NCI-H1092 treated with DMSO at 0.1 percent for 48 hours (cell line): ENCODE measurements around the gene IFI44L.

Source experiments
- DNase-seq: peaks from one replicate; lab custom pipeline; 2025; lab: John Stamatoyannopoulos, UW

The IFI44L gene

GRCh38 chr1:78619803-78620579 lies at the start of gene IFI44L:
Gene IFI44L, plus strand, starts transcription at chr1:78620448. Its CDS starts 7,468 bp downstream, at chr1:78627916.
- no peak for DNase-seq

GRCh38 chr1:78570539-78570938 lies 49.7 kb upstream of the IFI44L start:
- DNase-seq = no peak

- no peak for DNase-seq
Measured at GRCh38 chr1:78577257-78578100, 42.8 kb upstream of the IFI44L start.

DNA sequence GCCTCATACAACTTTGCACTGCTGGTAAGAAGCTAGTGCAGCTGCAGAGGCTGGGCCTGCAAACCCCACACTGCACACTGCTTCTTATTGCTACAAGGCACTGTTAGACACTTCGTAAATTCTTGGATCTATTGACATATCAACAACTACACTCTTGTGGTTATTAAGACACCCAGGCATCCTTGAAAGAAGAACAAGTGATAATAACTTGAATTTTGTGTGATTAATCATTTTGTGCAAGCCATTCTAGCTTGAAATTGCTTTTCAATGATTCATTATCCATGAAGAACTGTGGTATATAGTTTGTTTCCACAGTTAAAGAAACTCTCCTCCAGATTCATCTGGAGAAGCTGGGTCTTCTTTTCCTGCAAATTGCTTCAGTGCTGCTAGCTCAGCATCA lies 33.7 kb upstream of the IFI44L start:
- DNase-seq = no peak

DNA sequence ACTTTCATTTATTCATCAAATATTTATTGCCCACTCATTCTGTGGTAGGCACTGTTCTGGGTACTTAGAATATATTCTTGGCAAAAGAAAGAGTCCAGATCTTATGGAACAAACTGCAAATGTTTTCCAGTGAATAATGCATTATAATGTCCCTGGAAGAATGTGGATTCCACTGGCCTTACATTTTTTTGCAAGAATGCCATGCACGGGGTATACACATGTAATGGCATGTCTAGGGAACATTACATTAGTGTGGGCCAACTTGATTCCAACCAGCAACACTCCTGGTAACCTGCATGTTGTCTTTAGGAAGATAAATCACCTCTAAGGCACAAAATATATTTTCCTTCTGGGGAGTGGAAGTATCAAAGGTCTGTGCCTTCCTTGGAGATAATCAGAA lies 33.0 kb upstream of the IFI44L start:
- DNase-seq = no peak

DNA sequence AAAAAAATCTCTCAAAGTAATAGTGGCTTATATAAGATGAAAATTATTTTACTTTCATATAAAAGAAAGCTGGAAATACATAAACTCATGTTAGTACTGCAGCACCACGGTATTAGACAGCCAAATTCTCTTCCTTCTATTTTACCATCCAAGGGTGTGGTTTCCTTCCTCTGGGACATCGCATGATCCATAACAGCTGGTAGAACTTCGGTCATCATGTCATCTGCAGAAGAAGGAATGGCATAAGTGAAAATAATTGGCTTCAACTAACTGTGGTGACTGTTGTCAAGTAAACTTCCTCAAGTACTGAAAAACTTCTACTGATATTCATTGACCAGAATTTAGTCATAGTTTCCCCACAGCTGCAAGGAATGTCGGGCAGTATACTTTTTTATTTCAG lies 28.3 kb upstream of the IFI44L start:
- no peak for DNase-seq

DNA sequence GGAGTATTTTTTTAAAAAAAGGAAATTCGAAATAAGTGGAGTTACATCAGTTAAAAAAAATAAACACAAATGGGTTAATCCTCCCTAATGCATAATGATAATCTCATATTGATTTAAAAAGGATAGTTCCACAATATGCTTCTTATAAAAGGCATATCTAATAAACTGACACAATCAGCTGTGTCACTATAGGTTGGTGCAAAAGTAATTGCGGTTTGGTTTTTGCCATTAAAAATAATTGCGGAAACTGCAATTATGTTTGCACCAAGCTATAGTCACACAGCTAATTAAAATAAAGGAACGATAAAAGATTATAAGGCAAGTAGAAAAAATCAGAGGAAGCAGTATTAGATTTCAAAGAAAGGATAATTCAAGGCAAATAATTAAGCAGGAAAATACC lies 21.0 kb upstream of the IFI44L start:
- DNase-seq = no peak

DNA sequence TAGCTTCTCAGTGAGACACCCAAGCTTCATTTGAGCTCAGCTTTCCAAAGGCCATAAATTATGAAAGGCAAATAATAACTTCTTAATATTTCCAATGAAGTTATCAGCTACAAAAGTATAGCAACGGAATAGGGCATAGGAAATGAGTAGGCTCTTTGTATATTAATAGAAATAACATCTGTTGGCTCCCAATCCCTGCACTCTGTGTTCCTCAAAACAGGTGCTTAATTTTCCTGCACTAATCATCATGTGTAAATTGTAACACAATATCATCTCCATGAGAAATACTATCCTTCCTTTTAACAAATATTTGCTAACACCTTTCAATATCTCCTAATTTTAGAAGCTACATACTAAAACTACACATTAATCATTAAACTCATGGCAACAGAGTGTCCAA lies 19.2 kb upstream of the IFI44L start:
- no peak for DNase-seq

GRCh38 chr1:78603206-78603605 lies 17.0 kb upstream of the IFI44L start:
- no peak for DNase-seq

DNA sequence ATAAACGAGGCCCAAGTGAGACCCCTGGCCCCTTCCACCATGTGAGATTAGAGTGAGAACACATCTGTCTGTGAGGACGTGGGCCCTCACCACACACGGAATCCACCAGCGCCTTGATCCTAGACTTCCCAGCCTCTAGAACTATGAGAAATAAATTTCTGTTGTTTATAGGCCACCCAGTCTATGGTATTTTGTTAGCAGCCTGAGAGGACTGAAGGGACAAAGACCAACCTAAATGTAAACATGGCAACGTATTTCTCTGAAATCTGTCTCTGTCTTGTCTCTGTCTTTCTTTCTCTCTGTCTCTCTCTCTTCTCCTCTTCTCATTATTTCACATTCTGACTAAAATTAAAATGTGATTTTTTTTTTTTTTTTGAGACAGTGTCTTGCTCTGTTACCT lies 15.6 kb upstream of the IFI44L start:
- no peak for DNase-seq

DNA sequence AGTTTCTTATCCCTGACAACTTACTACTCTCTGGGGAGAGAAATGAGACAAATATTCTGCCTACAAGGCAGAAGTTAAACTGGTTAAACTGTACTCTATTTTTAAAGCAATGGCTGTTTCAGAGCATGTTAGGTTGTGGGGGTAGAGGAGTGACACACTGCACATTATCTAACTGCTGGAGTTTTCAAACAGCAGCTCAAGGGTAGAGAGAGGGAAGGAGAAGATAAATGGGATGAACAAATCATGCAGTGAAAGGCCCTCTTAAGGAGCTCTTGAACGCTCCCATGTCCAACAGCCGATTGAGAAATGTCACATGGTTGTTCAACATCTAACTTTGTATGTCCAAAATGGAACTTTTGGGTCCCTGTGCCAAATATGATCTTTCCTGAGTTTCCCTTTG lies 14.0 kb upstream of the IFI44L start:
- DNase-seq = no peak

- no peak for DNase-seq
Measured at GRCh38 chr1:78607334-78607927, 12.8 kb upstream of the IFI44L start.

DNA sequence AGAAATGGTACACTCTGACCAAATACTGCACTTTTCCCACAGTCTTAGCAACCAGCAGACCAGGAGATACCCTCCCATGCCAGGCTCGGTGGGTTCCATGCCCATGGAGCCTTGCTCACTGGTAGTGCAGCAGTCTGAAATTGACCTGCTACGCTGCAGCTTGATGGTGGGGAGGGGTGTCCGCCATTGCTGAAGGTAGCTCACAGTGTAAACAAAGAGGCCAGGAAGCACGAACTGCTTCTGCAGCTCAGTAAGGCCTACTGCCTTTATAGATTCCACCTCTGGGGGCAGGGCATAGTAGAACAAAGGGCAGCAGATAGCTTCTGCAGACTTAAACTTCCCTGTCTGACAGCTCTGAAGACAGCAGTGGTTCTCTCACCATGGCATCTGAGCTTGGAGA lies 12.3 kb upstream of the IFI44L start:
- no peak for DNase-seq

GRCh38 chr1:78617615-78618026 lies 2.6 kb upstream of the IFI44L start:
- DNase-seq = peak; percentile 31

DNA sequence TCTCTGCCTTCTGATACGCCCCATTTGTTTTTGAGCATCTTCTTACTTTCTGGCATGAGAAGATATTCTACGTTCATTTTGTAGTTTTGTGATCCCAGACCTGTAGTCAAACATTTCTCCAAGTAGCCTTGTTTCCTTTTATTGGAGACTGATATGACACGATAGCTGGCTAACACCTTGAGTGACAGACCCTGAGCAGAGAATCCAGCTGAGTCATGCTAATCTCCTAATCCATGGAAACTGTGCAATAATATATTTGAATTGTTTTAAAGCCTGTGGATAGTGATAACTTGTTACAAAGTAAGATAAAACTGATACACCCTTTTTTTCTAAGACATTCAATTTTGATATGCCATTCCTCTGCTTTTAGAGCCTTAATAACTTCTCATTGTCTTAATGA lies 1.2 kb upstream of the IFI44L start:
- DNase-seq = no peak

GRCh38 chr1:78619446-78619802 lies 824 bp upstream of the IFI44L start:
- no peak for DNase-seq

- DNase-seq = no peak
Measured at GRCh38 chr1:78620666-78621065, 418 bp downstream of the IFI44L start.

DNA sequence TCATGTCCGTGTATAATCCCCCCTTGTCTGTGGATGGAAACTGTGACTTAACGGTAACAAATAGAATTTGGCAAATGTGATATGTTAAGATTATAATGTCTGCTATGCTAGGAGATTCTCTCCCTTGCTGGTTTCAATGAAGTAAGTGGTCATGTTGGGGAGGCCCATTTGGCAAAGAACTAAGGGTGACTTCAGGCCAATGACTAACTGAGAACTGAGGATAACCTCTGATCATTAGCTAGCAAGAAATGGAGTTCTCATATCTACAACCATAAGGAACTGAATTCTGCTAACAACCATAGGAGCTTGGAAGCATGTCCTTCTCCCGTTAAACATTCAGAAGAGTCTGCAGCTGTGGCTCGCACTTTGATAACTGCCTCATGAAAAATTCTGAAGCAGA lies 2.3 kb downstream of the IFI44L start:
- no peak for DNase-seq

GRCh38 chr1:78624035-78624434 lies 3.8 kb downstream of the IFI44L start:
- no peak for DNase-seq

DNA sequence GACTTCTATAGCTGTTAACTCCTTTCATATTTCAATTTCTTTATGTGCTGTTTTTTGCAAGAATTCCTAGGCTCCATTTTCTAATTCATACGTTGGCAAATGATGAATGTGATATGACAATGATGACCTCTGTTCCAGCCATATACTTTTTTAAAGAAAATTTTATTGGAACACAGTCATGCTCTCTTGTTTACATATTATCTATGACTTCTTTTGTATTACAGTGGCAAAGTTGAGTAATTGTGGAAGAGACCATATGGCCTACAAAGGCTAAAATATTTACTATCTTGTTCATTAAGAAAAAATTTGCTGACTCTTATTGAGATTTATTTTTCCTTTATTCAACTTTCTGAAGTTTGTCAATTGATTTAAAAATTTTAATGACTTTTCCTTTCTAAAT lies 7.1 kb downstream of the IFI44L start:
- DNase-seq = no peak

- DNase-seq = no peak
Measured at GRCh38 chr1:78630600-78630999, 10.4 kb downstream of the IFI44L start.

GRCh38 chr1:78633209-78633608 lies 13.0 kb downstream of the IFI44L start:
- DNase-seq = no peak

GRCh38 chr1:78640462-78640861 lies 20.2 kb downstream of the IFI44L start:
- DNase-seq = no peak
